ENCODE measurements around the gene IGHMBP2.

DNA sequence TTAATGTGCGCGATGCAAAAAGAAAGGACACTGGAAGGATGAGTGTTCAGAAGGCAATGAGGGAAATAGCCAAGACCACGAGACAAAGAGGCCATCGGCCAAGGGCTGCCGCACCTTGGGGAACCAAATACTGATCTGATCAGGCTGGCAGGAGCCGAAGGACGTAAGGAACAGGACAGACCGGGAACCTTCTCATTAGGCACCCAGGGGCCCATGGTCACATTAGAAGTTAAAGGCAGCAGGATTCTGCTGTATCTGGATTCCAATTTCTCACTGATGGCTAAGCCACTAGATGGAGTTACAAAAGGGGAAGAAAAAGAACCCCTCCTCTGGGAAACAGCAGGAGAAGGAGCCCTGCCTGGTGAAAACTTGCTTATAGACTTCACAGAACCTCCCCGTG is 33.2 kb upstream of the IGHMBP2 start:
- TF ChIP-seq, protein P1, sequence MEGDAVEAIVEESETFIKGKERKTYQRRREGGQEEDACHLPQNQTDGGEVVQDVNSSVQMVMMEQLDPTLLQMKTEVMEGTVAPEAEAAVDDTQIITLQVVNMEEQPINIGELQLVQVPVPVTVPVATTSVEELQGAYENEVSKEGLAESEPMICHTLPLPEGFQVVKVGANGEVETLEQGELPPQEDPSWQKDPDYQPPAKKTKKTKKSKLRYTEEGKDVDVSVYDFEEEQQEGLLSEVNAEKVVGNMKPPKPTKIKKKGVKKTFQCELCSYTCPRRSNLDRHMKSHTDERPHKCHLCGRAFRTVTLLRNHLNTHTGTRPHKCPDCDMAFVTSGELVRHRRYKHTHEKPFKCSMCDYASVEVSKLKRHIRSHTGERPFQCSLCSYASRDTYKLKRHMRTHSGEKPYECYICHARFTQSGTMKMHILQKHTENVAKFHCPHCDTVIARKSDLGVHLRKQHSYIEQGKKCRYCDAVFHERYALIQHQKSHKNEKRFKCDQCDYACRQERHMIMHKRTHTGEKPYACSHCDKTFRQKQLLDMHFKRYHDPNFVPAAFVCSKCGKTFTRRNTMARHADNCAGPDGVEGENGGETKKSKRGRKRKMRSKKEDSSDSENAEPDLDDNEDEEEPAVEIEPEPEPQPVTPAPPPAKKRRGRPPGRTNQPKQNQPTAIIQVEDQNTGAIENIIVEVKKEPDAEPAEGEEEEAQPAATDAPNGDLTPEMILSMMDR (IDR thresholded peaks at IDR 0.05; ENCODE audit: low read length): no peak
- no peak for TF ChIP-seq EZH2 (IDR thresholded peaks at IDR 0.05; ENCODE audit: borderline replicate concordance, low read length)

Measured in OCI-LY1 (cell line).